GM12878 (cell line): Measurements from ENCODE around the gene NCF2. TPM values are rescaled to one million over a fixed set of nuclear protein-coding genes. Genes with fewer than 3 reads are reported as not detected.
A peak's percentile ranks its signal among the peaks of the same experiment; 100 is the strongest.

Experiments
- ATAC-seq: fragments of 200-7000 bp; cut with Tn5 transposase; 3 replicates; pipeline ENCODE4 v1.9.1; 2020; ENCODE audit warnings: mild to moderate bottlenecking, moderate library complexity
- BruUV-seq: library from RNA; stranded (reverse); fragments of 400-500 nt; replicated peaks from 2 replicates; lab custom pipeline; 2021; lab: Mats Ljungman, UMichigan
- CTCF ChIA-PET: fragments of 300-600 bp; sonication (Branson Sonifier 250); formaldehyde crosslinking; extraction: SDS; loops from one replicate; lab custom pipeline; 2021; ENCODE audit warnings: inconsistent platforms; lab: Yijun Ruan, JAX
- POLR2A ChIA-PET: fragments of 350-600 bp; formaldehyde crosslinking; extraction: SDS; loops from one replicate; lab custom pipeline; 2021; ENCODE audit warnings: inconsistent platforms; lab: Charles Lee
- RAD21 ChIA-PET: fragments of 300-600 bp; sonication (Branson Sonifier 250); formaldehyde crosslinking; loops from one replicate; lab custom pipeline; 2023; ENCODE audit warnings: antibody characterized with exemption; ENCODE audit not compliant: unreplicated experiment; lab: Charles Lee
- SMC1A ChIA-PET: fragments of 300-600 bp; sonication (Branson Sonifier 250); formaldehyde crosslinking; loops from one replicate; lab custom pipeline; 2023; ENCODE audit not compliant: unreplicated experiment, uncharacterized antibody; lab: Charles Lee
- DNase-seq: peaks from one replicate; pipeline ENCODE4 v3.0.0-alpha.2; 2011; ENCODE audit warnings: low read depth, low spot score
- FAIRE-seq: peaks from 3 replicates; lab custom pipeline; 2011; peaks lifted over from hg19 to GRCh38; lab: Jason Lieb, UNC
- H2AFZ ChIP-seq: 2 replicates; pipeline ENCODE4 v1.6.0; 2011; ENCODE audit warnings: low read depth, low read length, control low read depth; ENCODE audit not compliant: control insufficient read depth
- H3K27ac ChIP-seq: 2 replicates; pipeline ENCODE4 v1.5.1; 2011; ENCODE audit warnings: control low read depth; ENCODE audit not compliant: control insufficient read depth, insufficient read depth
- H3K27me3 ChIP-seq, 2 experiments: replicated peaks in 1 of 2; 2 replicates each; pipeline versions ENCODE4 v1.6.0 to v1.6.1; 2011; ENCODE audit warnings: low read length in 1 of 2; ENCODE audit not compliant: control insufficient read depth in 2 of 2, insufficient read depth in 2 of 2
- H3K36me3 ChIP-seq, 2 experiments: 2 replicates each; pipeline ENCODE4 v1.5.1; 2011; ENCODE audit warnings: low read length in 1 of 2; ENCODE audit not compliant: control insufficient read depth in 2 of 2, insufficient read depth in 2 of 2
- H3K4me1 ChIP-seq: 2 replicates; pipeline ENCODE4 v1.6.1; 2011; ENCODE audit warnings: mild to moderate bottlenecking, low read length, moderate library complexity, mixed read lengths; ENCODE audit not compliant: control insufficient read depth, insufficient read depth
- H3K4me2 ChIP-seq: 2 replicates; pipeline ENCODE4 v1.6.0; 2011; ENCODE audit warnings: control low read depth; ENCODE audit not compliant: control insufficient read depth, insufficient read depth
- H3K4me3 ChIP-seq: fragments of 200-600 bp; sonication (generic); 2 replicates; pipeline ENCODE4 v1.5.1; 2016
- H3K79me2 ChIP-seq: 2 replicates; pipeline ENCODE4 v1.6.0; 2011; ENCODE audit warnings: low read length; ENCODE audit not compliant: control insufficient read depth, insufficient read depth
- H3K9ac ChIP-seq: 2 replicates; pipeline ENCODE4 v1.8.0; 2011; ENCODE audit warnings: low read length, control low read depth, mixed read lengths; ENCODE audit not compliant: control insufficient read depth, insufficient read depth
- H3K9me3 ChIP-seq: replicated peaks from 3 replicates; pipeline ENCODE4 v1.5.1; 2011; ENCODE audit warnings: mild to moderate bottlenecking, low read length; ENCODE audit not compliant: control insufficient read depth, insufficient read depth
- H4K20me1 ChIP-seq: 2 replicates; pipeline ENCODE4 v1.6.0; 2011; ENCODE audit not compliant: control insufficient read depth, insufficient read depth
- ASH2L ChIP-seq: fragments of 300-600, 200-600 bp; sonication (generic); IDR thresholded peaks from 2 replicates; pipeline ENCODE4 v1.6.1; 2017; ENCODE audit warnings: low read depth, mild to moderate bottlenecking, borderline replicate concordance
- BACH1 ChIP-seq: fragments of 450-650 bp; IDR thresholded peaks from 2 replicates; pipeline ENCODE4 v1.6.1; 2017; ENCODE audit warnings: mild to moderate bottlenecking, borderline replicate concordance
- CHD2 ChIP-seq: IDR thresholded peaks from 2 replicates; pipeline ENCODE4 v1.6.1; 2011; ENCODE audit warnings: low read depth, low read length, improper control_type of control experiment, borderline replicate concordance
- CHD4 ChIP-seq: fragments of 200-600 bp; sonication (generic); IDR thresholded peaks from 2 replicates; pipeline ENCODE4 v1.6.1; 2016; ENCODE audit warnings: mild to moderate bottlenecking
- CREB1 ChIP-seq: IDR thresholded peaks from 2 replicates; pipeline ENCODE4 v1.6.1; 2012; ENCODE audit warnings: low read depth, mild to moderate bottlenecking, inconsistent platforms
- DPF2 ChIP-seq: fragments of 450-650 bp; IDR thresholded peaks from 2 replicates; pipeline ENCODE4 v1.6.1; 2017; ENCODE audit warnings: mild to moderate bottlenecking
- HCFC1 ChIP-seq: fragments of 150-350 bp; IDR thresholded peaks from 2 replicates; pipeline ENCODE4 v1.6.1; 2014; ENCODE audit warnings: low read length
- HDAC2 ChIP-seq: fragments of 200-600 bp; sonication (generic); IDR thresholded peaks from 2 replicates; pipeline ENCODE4 v1.6.1; 2017
- KAT2A ChIP-seq: conservative IDR thresholded peaks from 2 replicates; pipeline ENCODE4 v1.6.1; 2011; ENCODE audit warnings: low read depth, low read length; ENCODE audit not compliant: control insufficient read depth
- NBN ChIP-seq: fragments of 450-650 bp; IDR thresholded peaks from 2 replicates; pipeline ENCODE4 v1.6.1; 2016
- NRF1 ChIP-seq: conservative IDR thresholded peaks from 2 replicates; pipeline ENCODE4 v1.6.1; 2011; ENCODE audit warnings: mild to moderate bottlenecking, low read depth, low read length, improper control_type of control experiment
- POU2F2 ChIP-seq: IDR thresholded peaks from 3 replicates; pipeline ENCODE4 v1.6.1; 2011; ENCODE audit warnings: low read depth, mild to moderate bottlenecking, low read length, borderline replicate concordance
- RCOR1 ChIP-seq: conservative IDR thresholded peaks from 2 replicates; pipeline ENCODE4 v1.6.1; 2012; ENCODE audit warnings: low read depth, low read length, improper control_type of control experiment
- WGBS: methylation state at CpG from one replicate; pipeline ENCODE4 v1.1.6; 2016; ENCODE audit warnings: low lambda C conversion rate; ENCODE audit not compliant: insufficient replicate concordance, insufficient coverage; ENCODE audit errors: missing lambda C conversion rate; 5-methylcytosine and 5-hydroxymethylcytosine counted together
- in situ Hi-C: fragments of 300-500 bp; cut with MboI; formaldehyde crosslinking; loops from 9 replicates; pipeline ENCODE4 v1.14.3; 2018; ENCODE audit warnings: mixed read lengths
- intact Hi-C: fragments of 100-400 bp; cut with micrococcal nuclease; formaldehyde crosslinking; loops from one replicate; pipeline ENCODE4 v1.14.2; 2022; ENCODE audit not compliant: unreplicated experiment
- polyA plus RNA-seq, 11 experiments: library from polyadenylated mRNA; depleted of rRNA in 4 of 11; unstranded in 6 of 11; stranded (reverse) in 5 of 11; fragments of >200 nt; fragmentation: Nextera tagmentation in 4 of 11; fragmentation: Illumina TruSeq in 1 of 11; extraction: Ambion mirVana in 4 of 11; extraction: Trizol in 1 of 11; gene quantifications; 1 replicate in 1 of 11; 2 replicates in 10 of 11; pipeline versions ENCODE4 v1.2.1 to v1.2.3, GENCODE V29; 2011 to 2016; ENCODE audit warnings: inconsistent platforms in 2 of 11, missing spikeins in 2 of 11, low read depth in 1 of 11
- total RNA-seq, 4 experiments: library from RNA; depleted of rRNA in 3 of 4; stranded (reverse); fragments of >200 nt in 3 of 4; fragmentation: Illumina TruSeq in 1 of 4; extraction: Trizol in 1 of 4; gene quantifications; 2 replicates each; pipeline versions ENCODE4 v1.2.1 to v1.2.3, GENCODE V29; 2013 to 2021
- TF ChIP-seq, protein P1 (sequence below): fragments of 150-350 bp; IDR thresholded peaks from 2 replicates; pipeline ENCODE4 v1.6.1; 2014; ENCODE audit warnings: mild to moderate bottlenecking, low read depth, low read length
- TF ChIP-seq, protein P2 (sequence below): fragments of 450-650 bp; formaldehyde crosslinking; IDR thresholded peaks from 2 replicates; pipeline ENCODE4 v1.5.0; 2022; ENCODE audit warnings: mild to moderate bottlenecking, missing genetic modification characterization

NCF2 gene
- total and polyA plus RNA-seq, 10 of the 15 experiments (the other 5 are each of a cell fraction or from before 2014, with no cell fraction given) = 31.4 to 256 (median 77.1) TPM

DNA sequence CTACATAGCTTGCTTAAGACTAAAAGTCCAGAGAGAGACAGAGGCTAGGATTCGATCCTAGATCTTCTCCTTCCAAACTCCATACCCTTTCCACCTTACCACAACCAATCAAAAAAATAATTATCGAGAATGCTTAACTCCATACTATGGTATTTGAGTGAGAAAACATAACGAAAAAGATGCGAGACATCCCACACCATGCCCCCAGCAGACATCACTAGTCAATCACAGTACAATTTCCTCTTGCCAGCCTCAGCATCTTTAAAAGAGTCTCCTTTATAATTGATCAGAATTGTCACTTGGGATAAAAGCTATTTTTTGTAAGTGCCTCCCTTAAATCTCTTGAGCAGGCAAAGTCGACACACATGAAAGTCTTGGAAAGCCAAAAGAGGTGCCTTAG, 875 bp downstream of the NCF2 start:
- Histone ChIP-seq H3K9ac (peak overlapping the region; percentile 79), H3K4me3 (peak overlapping the region; percentile 73), H3K79me2 (peaks cover 15% of the 10 kb centered on the region), H3K9me3 (no peaks in the 10 kb centered on the region; the same call in 2 of the 3 replicates), H2AFZ (peak overlapping the region; percentile 73; the same call in 1 of the 2 replicates), H3K27me3 (no peaks in the 10 kb centered on the region), H4K20me1 (no peaks in the 10 kb centered on the region), H3K27ac (peak overlapping the region; percentile 95), H3K4me1 (peaks cover 52% of the 10 kb centered on the region), H3K4me2 (peak overlapping the region; percentile 98), H3K36me3 (no peaks in the 10 kb centered on the region; a peak in 1 of 4 replicates)
- DNase-seq (no peak), FAIRE-seq (no peak), ATAC-seq (no peak)
- ChIA-PET RAD21 (interaction anchor here (0.5 to 9.5 kb wide), 22 partner anchors 9 to 326 kb away, joined by 3 to 188 read pairs (median 3); partner anchors contain the start of gene SMG7), POLR2A (interaction anchor here (0.6 to 12.1 kb wide), 9 partner anchors 10 to 349 kb away, joined by 3 to 199 read pairs (median 4); no protein-coding TSS in a partner anchor), CTCF (interaction anchor here (0.8 to 8.9 kb wide), 12 partner anchors 10 to 116 kb away, joined by 3 to 152 read pairs (median 6); no protein-coding TSS in a partner anchor), SMC1A (interaction anchor here (0.7 to 11.7 kb wide), 21 partner anchors 9 to 562 kb away, joined by 3 to 363 read pairs (median 5); partner anchors contain the start of genes APOBEC4 and ARPC5)
- no TSS peak for BruUV-seq
- intact Hi-C loops (no loop called here), in situ Hi-C loops (no loop called here)
- 35% methylated on average over 5 of the region's 5 CpGs for WGBS
- TF ChIP-seq DPF2 (no peak), NBN (peak; percentile 18; the same call in 1 of the 2 replicates), ASH2L (no peak), CHD2 (no peak), HDAC2 (no peak), POU2F2 (no peak), KAT2A (no peak), RCOR1 (no peak), NRF1 (no peak), CHD4 (no peak), BACH1 (no peak), HCFC1 (peak; percentile 36; the same call in 1 of the 2 replicates), CREB1 (no peak)
- TF ChIP-seq, protein P1, sequence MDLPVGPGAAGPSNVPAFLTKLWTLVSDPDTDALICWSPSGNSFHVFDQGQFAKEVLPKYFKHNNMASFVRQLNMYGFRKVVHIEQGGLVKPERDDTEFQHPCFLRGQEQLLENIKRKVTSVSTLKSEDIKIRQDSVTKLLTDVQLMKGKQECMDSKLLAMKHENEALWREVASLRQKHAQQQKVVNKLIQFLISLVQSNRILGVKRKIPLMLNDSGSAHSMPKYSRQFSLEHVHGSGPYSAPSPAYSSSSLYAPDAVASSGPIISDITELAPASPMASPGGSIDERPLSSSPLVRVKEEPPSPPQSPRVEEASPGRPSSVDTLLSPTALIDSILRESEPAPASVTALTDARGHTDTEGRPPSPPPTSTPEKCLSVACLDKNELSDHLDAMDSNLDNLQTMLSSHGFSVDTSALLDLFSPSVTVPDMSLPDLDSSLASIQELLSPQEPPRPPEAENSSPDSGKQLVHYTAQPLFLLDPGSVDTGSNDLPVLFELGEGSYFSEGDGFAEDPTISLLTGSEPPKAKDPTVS = no peak
- TF ChIP-seq, protein P2, sequence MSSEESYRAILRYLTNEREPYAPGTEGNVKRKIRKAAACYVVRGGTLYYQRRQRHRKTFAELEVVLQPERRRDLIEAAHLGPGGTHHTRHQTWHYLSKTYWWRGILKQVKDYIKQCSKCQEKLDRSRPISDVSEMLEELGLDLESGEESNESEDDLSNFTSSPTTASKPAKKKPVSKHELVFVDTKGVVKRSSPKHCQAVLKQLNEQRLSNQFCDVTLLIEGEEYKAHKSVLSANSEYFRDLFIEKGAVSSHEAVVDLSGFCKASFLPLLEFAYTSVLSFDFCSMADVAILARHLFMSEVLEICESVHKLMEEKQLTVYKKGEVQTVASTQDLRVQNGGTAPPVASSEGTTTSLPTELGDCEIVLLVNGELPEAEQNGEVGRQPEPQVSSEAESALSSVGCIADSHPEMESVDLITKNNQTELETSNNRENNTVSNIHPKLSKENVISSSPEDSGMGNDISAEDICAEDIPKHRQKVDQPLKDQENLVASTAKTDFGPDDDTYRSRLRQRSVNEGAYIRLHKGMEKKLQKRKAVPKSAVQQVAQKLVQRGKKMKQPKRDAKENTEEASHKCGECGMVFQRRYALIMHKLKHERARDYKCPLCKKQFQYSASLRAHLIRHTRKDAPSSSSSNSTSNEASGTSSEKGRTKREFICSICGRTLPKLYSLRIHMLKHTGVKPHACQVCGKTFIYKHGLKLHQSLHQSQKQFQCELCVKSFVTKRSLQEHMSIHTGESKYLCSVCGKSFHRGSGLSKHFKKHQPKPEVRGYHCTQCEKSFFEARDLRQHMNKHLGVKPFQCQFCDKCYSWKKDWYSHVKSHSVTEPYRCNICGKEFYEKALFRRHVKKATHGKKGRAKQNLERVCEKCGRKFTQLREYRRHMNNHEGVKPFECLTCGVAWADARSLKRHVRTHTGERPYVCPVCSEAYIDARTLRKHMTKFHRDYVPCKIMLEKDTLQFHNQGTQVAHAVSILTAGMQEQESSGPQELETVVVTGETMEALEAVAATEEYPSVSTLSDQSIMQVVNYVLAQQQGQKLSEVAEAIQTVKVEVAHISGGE (CRISPR knock-in tag) = no peak
